Retinal pigment epithelial cell (primary cell): ENCODE results near the gene MED25.
"Not testable (repeated sequence)": the region's sequence is repeated elsewhere in the genome, so short reads cannot be mapped to it uniquely, and the experiment has no call there.

ENCODE experiments used
- DNase-seq: peaks from one replicate; pipeline ENCODE4 v3.0.0-alpha.2; 2010; ENCODE audit warnings: low read depth
- H3K4me3 ChIP-seq: 2 replicates; pipeline ENCODE4 v1.5.1; 2011; ENCODE audit warnings: mild to moderate bottlenecking, low read length, control low read depth, moderate library complexity
- TF ChIP-seq, protein P1 (sequence below): conservative IDR thresholded peaks from 2 replicates; pipeline ENCODE4 v1.5.1; 2011; ENCODE audit warnings: low read depth, low read length, control low read depth, inconsistent platforms

MED25 gene

DNA sequence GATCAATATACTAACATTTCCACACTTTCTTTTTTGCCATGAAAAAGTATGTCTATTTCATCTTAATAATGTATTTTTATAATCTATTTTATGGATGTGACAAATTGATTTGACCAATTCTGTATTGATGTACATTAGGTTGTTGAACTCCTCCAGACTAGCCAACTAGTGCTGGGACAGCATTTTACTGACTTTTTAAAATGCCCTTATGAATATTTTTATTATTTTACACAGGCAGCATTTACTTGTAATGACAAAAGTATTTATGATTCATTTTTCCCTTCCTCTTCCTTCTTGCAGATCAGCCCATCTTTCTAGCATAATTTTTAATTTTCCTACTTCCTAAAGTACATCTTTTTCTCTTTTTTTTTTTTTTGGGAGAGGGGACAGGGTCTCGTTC, 4.1 kb upstream of the MED25 start:
- no peak for DNase-seq
- TF ChIP-seq, protein P1, sequence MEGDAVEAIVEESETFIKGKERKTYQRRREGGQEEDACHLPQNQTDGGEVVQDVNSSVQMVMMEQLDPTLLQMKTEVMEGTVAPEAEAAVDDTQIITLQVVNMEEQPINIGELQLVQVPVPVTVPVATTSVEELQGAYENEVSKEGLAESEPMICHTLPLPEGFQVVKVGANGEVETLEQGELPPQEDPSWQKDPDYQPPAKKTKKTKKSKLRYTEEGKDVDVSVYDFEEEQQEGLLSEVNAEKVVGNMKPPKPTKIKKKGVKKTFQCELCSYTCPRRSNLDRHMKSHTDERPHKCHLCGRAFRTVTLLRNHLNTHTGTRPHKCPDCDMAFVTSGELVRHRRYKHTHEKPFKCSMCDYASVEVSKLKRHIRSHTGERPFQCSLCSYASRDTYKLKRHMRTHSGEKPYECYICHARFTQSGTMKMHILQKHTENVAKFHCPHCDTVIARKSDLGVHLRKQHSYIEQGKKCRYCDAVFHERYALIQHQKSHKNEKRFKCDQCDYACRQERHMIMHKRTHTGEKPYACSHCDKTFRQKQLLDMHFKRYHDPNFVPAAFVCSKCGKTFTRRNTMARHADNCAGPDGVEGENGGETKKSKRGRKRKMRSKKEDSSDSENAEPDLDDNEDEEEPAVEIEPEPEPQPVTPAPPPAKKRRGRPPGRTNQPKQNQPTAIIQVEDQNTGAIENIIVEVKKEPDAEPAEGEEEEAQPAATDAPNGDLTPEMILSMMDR = no peak
- peak overlapping the region; percentile 98 for H3K4me3 ChIP-seq

DNA sequence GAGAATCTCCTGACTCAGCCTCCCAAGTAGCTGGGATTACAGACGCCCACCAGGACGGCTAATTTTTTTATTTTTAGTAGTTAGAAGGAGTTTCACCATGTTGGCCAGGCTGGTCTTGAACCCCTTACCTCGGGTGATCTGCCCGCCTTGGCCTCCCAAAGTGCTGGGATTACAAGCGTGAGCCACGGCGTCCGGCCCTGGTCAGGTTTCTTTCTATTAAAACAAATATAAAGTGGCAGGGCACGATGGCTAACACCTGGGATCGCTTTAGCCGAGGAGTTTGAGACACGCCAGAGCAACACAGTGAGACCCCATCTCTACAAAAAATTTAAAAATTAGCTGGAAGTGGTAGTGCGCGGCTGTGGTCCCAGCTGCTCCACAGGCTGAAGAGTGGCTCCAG, 1.5 kb upstream of the MED25 start:
- DNase-seq = no peak
- H3K4me3 ChIP-seq = peak overlapping the region; percentile 19
- TF ChIP-seq, protein P1 = no peak

DNA sequence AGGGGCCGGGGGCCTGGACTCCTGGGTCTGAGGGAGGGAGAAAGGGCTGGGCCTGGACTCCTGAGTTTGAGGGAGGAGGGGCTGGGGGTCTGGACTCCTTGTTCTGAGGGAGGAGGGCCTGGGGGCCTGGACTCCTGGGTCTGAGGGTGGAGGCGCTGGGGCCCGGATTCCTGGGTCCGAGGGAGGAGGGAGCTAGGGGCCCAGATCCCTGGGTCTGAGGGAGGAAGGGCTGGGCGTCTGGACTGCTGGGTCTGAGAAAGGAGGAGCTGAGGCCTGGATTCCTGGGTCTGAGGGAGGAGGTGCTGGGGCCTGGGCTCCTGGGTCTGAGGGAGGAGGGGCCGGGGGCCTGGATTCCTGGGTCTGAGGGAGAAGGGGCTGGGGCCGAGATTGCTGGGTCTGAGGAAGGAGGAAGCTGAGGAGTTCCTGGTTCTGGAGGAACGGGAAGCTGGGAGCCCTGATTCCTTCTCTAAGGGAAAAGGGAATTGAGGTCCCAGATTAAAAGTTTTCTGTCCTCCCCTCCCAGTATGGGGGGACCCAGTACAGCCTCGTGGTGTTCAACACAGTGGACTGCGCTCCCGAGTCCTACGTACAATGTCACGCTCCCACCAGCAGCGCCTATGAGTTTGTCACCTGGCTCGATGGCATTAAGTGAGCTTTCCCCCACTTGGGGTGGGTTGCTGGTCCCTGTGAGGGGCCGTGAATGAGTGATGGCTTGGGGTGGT, 721 bp downstream of the MED25 start:
- DNase-seq = no peak
- TF ChIP-seq, protein P1 = no peak
- peak overlapping the region; percentile 96 for H3K4me3 ChIP-seq

DNA sequence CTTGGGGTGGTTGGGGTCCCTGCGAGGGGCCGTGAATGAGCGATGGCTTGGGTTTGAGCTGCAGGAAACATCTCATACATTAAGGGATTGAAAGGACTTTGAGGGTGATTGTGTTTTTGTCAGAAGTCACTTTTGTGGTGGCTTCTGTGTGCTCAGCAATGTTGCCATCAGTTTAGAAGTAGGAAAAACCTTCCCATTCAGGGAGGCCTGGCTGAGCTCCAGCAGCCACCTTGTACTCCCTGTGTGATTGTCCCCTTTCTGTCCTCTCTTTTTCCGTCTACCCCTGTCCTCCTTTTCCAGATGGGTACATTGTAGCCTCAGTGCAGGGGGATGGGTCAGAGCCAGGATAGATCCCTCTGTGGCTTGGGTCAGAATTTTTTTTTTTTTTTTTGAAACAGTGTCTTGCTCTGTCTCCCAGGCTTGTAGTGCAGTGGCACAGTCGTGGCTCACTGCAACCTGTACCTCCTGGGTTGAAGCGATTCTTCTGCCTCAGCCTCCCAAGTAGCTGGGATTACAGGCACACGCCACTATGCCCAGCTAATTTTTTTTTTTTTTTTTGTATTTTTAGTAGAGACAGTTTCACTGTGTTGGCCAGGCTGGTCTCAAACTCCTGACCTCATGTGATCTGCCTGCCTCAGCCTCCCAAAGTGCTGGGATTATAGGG, 1.5 kb downstream of the MED25 start:
- not testable (repeated sequence) for DNase-seq
- peak overlapping the region; percentile 96 for H3K4me3 ChIP-seq

DNA sequence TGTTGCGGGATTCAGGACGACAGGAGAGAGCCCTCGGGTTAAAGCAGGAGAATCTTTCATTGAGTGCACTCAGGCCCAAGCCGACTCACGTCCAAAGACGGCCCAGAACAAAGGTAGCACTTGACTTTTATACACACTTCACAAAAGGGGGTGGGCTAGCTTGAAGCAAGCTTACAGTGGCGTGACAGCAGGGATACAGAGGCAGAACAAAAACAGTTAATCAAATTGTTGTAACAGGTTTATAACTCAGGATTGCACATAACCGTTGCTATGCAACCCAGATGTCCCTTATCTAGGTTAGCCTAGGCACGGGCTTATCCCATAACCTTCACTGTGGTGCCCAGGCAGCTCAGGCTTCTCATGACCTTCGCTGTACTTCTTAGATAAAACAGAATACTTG, 2.0 kb downstream of the MED25 start:
- TF ChIP-seq, protein P1 = no peak
- DNase-seq = no peak
- H3K4me3 ChIP-seq = no peak overlapping the region

DNA sequence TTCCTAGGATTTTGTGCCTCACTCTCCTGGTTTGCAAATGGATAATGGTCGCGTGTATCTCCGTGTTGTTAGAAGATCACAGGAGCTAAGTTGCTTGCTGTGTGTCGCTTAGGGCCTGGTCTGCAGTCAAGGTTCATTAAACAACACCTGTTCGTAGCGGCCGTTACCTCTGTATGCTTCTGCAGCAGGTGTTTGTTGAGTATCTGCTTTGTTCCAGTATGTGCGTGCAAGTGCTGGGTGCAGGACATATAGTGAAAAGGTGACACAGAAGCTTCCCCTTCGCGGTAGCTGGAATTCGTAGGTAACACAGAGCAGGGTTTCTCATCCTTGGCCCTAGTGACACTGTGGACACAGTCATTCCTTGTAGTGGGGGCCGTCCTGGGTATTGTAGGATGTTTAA, 5.4 kb downstream of the MED25 start:
- no peak for DNase-seq
- TF ChIP-seq, protein P1 = no peak
- H3K4me3 ChIP-seq = no peak overlapping the region

DNA sequence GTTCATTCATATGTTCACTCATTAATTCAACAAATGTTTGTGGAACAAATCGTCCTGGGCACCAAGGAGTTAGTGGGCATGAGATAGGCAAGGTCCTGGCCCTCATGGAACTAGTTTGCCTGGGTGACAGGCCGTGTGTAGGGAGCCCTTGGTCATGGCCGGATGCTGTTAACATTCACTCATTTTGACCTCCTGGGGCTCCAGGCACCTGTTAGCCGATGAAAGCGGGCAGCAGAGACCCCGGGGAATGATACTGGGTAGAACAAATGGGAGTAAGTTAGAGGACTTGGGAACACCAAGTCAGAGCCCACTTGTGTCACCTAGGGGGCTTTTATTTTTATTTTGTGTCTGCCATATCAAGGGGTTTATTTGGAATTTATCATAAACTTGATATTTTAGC, 6.6 kb downstream of the MED25 start:
- no peak overlapping the region for H3K4me3 ChIP-seq
- DNase-seq = no peak
- TF ChIP-seq, protein P1 = no peak
